Measurements from ENCODE around the gene KIAA0513. TPM values are rescaled to one million over a fixed set of nuclear protein-coding genes. Genes with fewer than 3 reads are reported as not detected.

KIAA0513 gene
- total and polyA plus RNA-seq, 2 donors (not counting 1 experiment from before 2014, with no cell fraction given), result 1.1 to 2.1 TPM

- Histone ChIP-seq H3K4me3 (ENCODE audit: control extremely low read depth in 1 of 5, extremely low read depth in 1 of 5, insufficient read depth in 1 of 5, low read depth in 2 of 5, low read length in 4 of 5) (no peak overlapping the region), H3K27me3 (replicated peaks in 1 of 4; ENCODE audit: control extremely low read depth in 1 of 4, control insufficient read depth in 3 of 4, insufficient read depth in 4 of 4, low read length in 3 of 4) (no peaks in the 10 kb centered on the region), H3K4me1 (ENCODE audit: control insufficient read depth in 2 of 2, insufficient read depth in 2 of 2, low read length in 2 of 2) (peaks cover 12 to 18% of the 10 kb centered on the region in 2 donors), H3K27ac (ENCODE audit: low read length in 2 of 2) (no peak overlapping the region), H2AFZ (ENCODE audit: insufficient read depth, low read depth, low read length, poor library complexity, severe bottlenecking) (no peak overlapping the region), H3K9ac (ENCODE audit: low read length) (no peak overlapping the region), H3K79me2 (ENCODE audit: control insufficient read depth, insufficient read depth, low read length) (peaks cover 97% of the 10 kb centered on the region), H3K9me3 (ENCODE audit: control extremely low read depth in 1 of 3, control insufficient read depth in 2 of 3, insufficient read depth in 1 of 3, low read length in 2 of 3) (no peaks in the 10 kb centered on the region), H3K36me3 (replicated peaks in 1 of 2; ENCODE audit: control extremely low read depth in 1 of 2, control insufficient read depth in 1 of 2, extremely low read depth in 1 of 2, insufficient read depth in 2 of 2, low read length in 1 of 2) (peaks cover 7 to 8% of the 10 kb centered on the region in 2 experiments), H3K4me2 (replicated peaks; ENCODE audit: low read depth, low read length, poor library complexity, severe bottlenecking) (peak overlapping the region; percentile 37), H4K20me1 (ENCODE audit: control insufficient read depth, insufficient read depth, low read length, poor library complexity, severe bottlenecking) (peaks cover 77% of the 10 kb centered on the region)
- CTCF ChIA-PET, result no interaction called here
- peak overlapping the region; percentile 10 for H3K27ac Mint-ChIP-seq
- WGBS (ENCODE audit: insufficient coverage), result 93% methylated on average over 10 of the region's 13 CpGs
- H3K9me3 Mint-ChIP-seq (ENCODE audit: insufficient read depth), result no peaks in the 10 kb centered on the region
- intact Hi-C loops (cut with micrococcal nuclease), result no loop called here
- ATAC-seq (ENCODE audit: low read depth) (no peak), DNase-seq (no peak)
- H3K4me1 Mint-ChIP-seq, result peaks cover 57% of the 10 kb centered on the region
- TF ChIP-seq EZH2 (IDR thresholded peaks at IDR 0.05; ENCODE audit: borderline replicate concordance, insufficient read depth, low read depth, low read length, poor library complexity, severe bottlenecking) (no peak), CTCF (IDR thresholded peaks at IDR 0.05) (no peak)
- peak overlapping the region; percentile 9 for H3K4me3 Mint-ChIP-seq
- H3K27me3 Mint-ChIP-seq, result no peaks in the 10 kb centered on the region
- POLR2A ChIA-PET, result no interaction called here
These were observed 24.5 kb upstream of the KIAA0513 start for GRCh38 chr16:85003076-85003475.

GRCh38 chr16:85003725-85004586, 23.6 kb upstream of the KIAA0513 start:
- intact Hi-C loops (cut with micrococcal nuclease), result no loop called here
- Histone ChIP-seq H3K4me2 (replicated peaks; ENCODE audit: low read depth, low read length, poor library complexity, severe bottlenecking) (no peak overlapping the region), H3K27ac (ENCODE audit: low read length in 2 of 2) (no peak overlapping the region), H3K79me2 (ENCODE audit: control insufficient read depth, insufficient read depth, low read length) (peaks cover 97% of the 10 kb centered on the region), H3K9ac (ENCODE audit: low read length) (no peak overlapping the region), H3K4me1 (ENCODE audit: control insufficient read depth in 2 of 2, insufficient read depth in 2 of 2, low read length in 2 of 2) (peaks cover 15 to 18% of the 10 kb centered on the region in 2 donors), H3K36me3 (replicated peaks in 1 of 2; ENCODE audit: control extremely low read depth in 1 of 2, control insufficient read depth in 1 of 2, extremely low read depth in 1 of 2, insufficient read depth in 2 of 2, low read length in 1 of 2) (peaks cover 7 to 8% of the 10 kb centered on the region in 2 experiments), H3K9me3 (ENCODE audit: control extremely low read depth in 1 of 3, control insufficient read depth in 2 of 3, insufficient read depth in 1 of 3, low read length in 2 of 3) (no peaks in the 10 kb centered on the region), H2AFZ (ENCODE audit: insufficient read depth, low read depth, low read length, poor library complexity, severe bottlenecking) (no peak overlapping the region), H3K4me3 (ENCODE audit: control extremely low read depth in 1 of 5, extremely low read depth in 1 of 5, insufficient read depth in 1 of 5, low read depth in 2 of 5, low read length in 4 of 5) (no peak overlapping the region), H4K20me1 (ENCODE audit: control insufficient read depth, insufficient read depth, low read length, poor library complexity, severe bottlenecking) (peaks cover 82% of the 10 kb centered on the region), H3K27me3 (replicated peaks in 1 of 4; ENCODE audit: control extremely low read depth in 1 of 4, control insufficient read depth in 3 of 4, insufficient read depth in 4 of 4, low read length in 3 of 4) (no peaks in the 10 kb centered on the region)
- Mint-ChIP-seq H3K27ac (peak overlapping the region; percentile 28), H3K4me1 (peaks cover 60% of the 10 kb centered on the region), H3K27me3 (no peaks in the 10 kb centered on the region), H3K4me3 (no peak overlapping the region), H3K9me3 (ENCODE audit: insufficient read depth) (no peaks in the 10 kb centered on the region)
- no peak for DNase-seq
- ChIA-PET CTCF (no interaction called here), POLR2A (no interaction called here)
- no peak for ATAC-seq (ENCODE audit: low read depth)
- 91% methylated on average over 15 of the region's 16 CpGs for WGBS (ENCODE audit: insufficient coverage)
- TF ChIP-seq EZH2 (IDR thresholded peaks at IDR 0.05; ENCODE audit: borderline replicate concordance, insufficient read depth, low read depth, low read length, poor library complexity, severe bottlenecking) (no peak), CTCF (IDR thresholded peaks at IDR 0.05) (no peak)
